ENCODE results near the gene FREM2. TPM values are rescaled to one million over a fixed set of nuclear protein-coding genes. Genes with fewer than 3 reads are reported as not detected.

FREM2 gene
- total RNA-seq, 1 experiment from 2014 or later, result 4.7 TPM

DNA sequence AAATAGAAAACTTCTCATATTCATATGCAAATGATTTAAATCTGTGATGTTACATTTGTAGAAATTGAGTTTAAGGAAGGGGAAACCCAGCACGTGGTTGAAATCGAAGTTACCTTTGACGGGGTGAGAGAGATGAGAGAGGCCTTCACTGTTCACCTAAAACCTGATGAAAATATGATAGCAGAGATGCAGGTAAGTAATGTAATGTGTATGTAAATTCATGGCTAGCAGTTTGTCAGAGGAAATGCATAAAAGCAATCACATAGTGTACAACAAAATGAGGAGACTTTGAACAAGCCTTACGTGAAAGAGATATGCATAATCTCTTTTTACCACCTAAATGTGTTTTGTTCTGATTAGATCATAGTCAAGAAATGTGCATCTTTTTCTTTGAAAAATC lies 169.2 kb downstream of the FREM2 start:
- no peak for DNase-seq
- Histone ChIP-seq H3K27me3 (no peaks in the 10 kb centered on the region), H3K9me3 (replicated peaks) (no peaks in the 10 kb centered on the region), H3K4me1 (no peaks in the 10 kb centered on the region), H3K27ac (no peak overlapping the region), H3K36me3 (no peaks in the 10 kb centered on the region), H3K4me3 (no peak overlapping the region)

DNA sequence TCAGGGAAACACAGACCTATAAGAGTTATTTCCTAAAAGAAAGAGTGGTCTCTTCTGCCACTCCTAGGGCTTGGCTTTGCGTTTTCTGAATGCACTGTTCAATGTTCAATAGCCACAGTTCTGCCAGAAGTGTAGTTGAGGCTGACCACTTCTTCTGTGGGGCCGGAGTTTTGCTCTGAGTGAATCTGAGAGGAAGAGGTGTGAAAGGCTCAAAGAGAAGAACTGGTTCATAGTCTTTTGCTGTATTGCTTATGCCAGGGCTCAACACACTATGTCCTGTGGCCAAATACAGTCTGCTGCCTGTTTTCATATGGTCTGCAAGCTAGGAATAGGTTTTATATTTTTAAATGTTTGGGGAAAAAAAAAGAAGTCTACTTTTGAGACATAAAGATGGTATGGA lies 175.6 kb downstream of the FREM2 start:
- Histone ChIP-seq H3K4me1 (no peaks in the 10 kb centered on the region), H3K4me3 (no peak overlapping the region), H3K36me3 (no peaks in the 10 kb centered on the region), H3K27me3 (no peaks in the 10 kb centered on the region), H3K9me3 (replicated peaks) (no peaks in the 10 kb centered on the region), H3K27ac (no peak overlapping the region)
- DNase-seq, result no peak

GRCh38 chr13:38863536-38863935 lies 176.7 kb downstream of the FREM2 start:
- no peak overlapping the region for H3K27ac ChIP-seq
- no peaks in the 10 kb centered on the region for H3K27me3 ChIP-seq
- H3K4me3 ChIP-seq, result no peak overlapping the region
- H3K9me3 ChIP-seq (replicated peaks), result no peaks in the 10 kb centered on the region
- no peaks in the 10 kb centered on the region for H3K36me3 ChIP-seq
- no peak for DNase-seq
- H3K4me1 ChIP-seq, result no peaks in the 10 kb centered on the region

DNA sequence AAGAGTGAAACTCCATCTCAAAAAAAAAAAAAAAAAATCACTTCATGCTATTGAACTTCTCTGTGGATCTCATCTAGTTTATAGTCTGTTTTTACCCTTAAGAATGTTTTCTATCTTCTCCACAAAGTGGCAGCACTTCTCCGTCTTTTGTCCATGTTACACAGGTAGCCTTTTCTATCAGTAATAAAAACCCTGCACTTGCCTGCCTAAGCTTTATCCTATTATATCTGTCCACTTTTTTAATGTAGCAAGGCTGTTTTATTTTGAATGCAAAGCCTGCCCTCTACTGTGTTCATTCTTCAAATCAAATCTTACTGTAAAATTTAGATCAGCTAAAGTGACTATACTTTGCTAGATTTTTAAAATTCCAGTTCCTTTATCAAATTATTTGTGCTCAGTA lies 179.8 kb downstream of the FREM2 start:
- DNase-seq, result peak in 1 of 2 experiments; percentile 6
- H3K4me3 ChIP-seq, result no peak overlapping the region
- no peaks in the 10 kb centered on the region for H3K36me3 ChIP-seq
- H3K27me3 ChIP-seq, result no peaks in the 10 kb centered on the region
- H3K27ac ChIP-seq, result no peak overlapping the region
- H3K4me1 ChIP-seq, result no peaks in the 10 kb centered on the region
- H3K9me3 ChIP-seq (replicated peaks), result no peaks in the 10 kb centered on the region

DNA sequence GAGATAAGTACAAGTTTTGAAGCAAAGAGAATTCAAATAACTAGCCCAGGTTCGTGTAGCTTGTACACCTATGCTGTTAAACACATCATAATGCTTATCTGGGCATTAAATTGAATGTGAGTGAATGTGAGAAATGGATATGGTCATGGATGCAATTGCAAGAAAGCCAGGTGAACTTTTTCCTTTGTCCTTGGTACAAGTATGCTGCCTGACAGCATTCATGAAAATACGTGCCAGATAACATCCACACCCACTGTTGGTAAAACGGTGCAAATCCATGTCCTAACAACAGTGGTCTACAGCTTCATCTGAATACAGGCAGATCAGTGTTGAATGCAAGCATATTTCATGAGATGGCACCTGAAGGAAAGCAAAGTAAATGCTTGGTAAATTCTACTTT lies 181.5 kb downstream of the FREM2 start:
- Histone ChIP-seq H3K4me3 (no peak overlapping the region), H3K27me3 (no peaks in the 10 kb centered on the region), H3K36me3 (no peaks in the 10 kb centered on the region), H3K4me1 (no peaks in the 10 kb centered on the region), H3K9me3 (replicated peaks) (no peaks in the 10 kb centered on the region), H3K27ac (no peak overlapping the region)
- no peak for DNase-seq

GRCh38 chr13:38868870-38869269 lies 182.0 kb downstream of the FREM2 start:
- no peak overlapping the region for H3K27ac ChIP-seq

GRCh38 chr13:38871275-38871674 lies 184.4 kb downstream of the FREM2 start:
- DNase-seq, result no peak
- Histone ChIP-seq H3K4me3 (no peak overlapping the region), H3K9me3 (replicated peaks) (no peaks in the 10 kb centered on the region), H3K4me1 (no peaks in the 10 kb centered on the region), H3K27ac (no peak overlapping the region), H3K36me3 (no peaks in the 10 kb centered on the region), H3K27me3 (no peaks in the 10 kb centered on the region)

More at GRCh38 chr13:38868870-38869269, 182.0 kb downstream of the FREM2 start:
- Histone ChIP-seq H3K36me3 (no peaks in the 10 kb centered on the region), H3K4me3 (no peak overlapping the region), H3K27me3 (no peaks in the 10 kb centered on the region), H3K4me1 (no peaks in the 10 kb centered on the region), H3K9me3 (replicated peaks) (no peaks in the 10 kb centered on the region)
- DNase-seq, result no peak

DNA sequence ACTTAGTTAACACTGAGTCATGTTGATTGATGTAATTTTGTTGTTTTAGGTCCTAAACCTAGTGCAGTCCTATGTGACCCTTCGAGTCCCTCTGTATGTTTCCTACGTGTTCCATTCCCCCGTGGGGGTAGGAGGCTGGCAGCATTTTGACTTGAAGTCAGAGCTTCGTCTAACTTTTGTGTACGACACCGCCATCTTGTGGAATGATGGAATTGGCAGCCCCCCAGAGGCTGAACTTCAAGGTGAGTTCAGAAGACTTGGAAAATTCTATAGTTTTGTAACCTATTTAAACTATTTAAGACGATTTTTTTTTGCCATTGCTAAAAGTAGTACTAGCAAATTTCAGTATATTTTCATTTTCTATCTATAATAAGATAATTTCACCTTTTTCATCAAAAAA lies 185.8 kb downstream of the FREM2 start:
- Histone ChIP-seq H3K27me3 (no peaks in the 10 kb centered on the region), H3K9me3 (replicated peaks) (no peaks in the 10 kb centered on the region), H3K4me3 (no peak overlapping the region), H3K4me1 (no peaks in the 10 kb centered on the region), H3K27ac (no peak overlapping the region), H3K36me3 (no peaks in the 10 kb centered on the region)
- peak; percentile 66 to 80 for DNase-seq

DNA sequence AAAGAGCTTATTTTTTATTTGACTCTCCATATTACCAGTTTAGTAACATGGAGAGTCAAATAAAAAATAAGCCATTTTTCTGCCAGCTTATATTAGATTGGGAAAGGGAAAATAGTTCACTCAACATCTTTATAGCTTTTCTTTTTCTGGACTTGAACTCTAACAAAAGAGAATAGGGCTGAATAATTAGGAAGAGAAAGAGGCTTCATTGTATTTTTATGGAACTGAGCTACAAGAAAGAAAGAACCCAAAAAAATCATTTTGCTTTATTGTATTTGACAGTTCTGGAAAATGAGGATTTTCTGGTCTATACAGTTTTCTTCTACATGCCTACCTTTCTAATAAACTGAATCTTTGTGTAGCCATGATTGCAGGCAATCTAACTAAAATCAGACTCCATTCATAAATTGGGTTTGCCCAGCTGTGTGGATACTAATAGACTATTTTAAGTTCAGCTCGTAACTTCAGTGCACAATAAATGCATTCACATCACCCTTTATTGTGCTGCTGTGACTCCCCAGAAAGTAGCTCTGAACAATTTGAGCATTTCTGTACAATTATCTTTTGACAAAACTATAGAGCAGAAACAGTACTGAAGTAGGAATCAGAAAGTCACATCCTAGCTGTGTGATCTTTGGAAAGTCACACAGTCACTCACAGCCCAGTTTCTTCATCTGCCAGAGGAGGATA lies 188.5 kb downstream of the FREM2 start:
- Histone ChIP-seq H3K27ac (no peak overlapping the region), H3K4me1 (peaks cover 5% of the 10 kb centered on the region), H3K9me3 (replicated peaks) (no peaks in the 10 kb centered on the region), H3K27me3 (no peaks in the 10 kb centered on the region), H3K36me3 (no peaks in the 10 kb centered on the region), H3K4me3 (no peak overlapping the region)
- no peak for DNase-seq

GRCh38 chr13:38879278-38879677 lies 192.4 kb downstream of the FREM2 start:
- no peaks in the 10 kb centered on the region for H3K27me3 ChIP-seq
- peaks cover 5% of the 10 kb centered on the region for H3K4me1 ChIP-seq
- peak; percentile 42 to 62 for DNase-seq
- no peaks in the 10 kb centered on the region for H3K9me3 ChIP-seq (replicated peaks)
- H3K27ac ChIP-seq, result no peak overlapping the region
- no peaks in the 10 kb centered on the region for H3K36me3 ChIP-seq
- no peak overlapping the region for H3K4me3 ChIP-seq

DNA sequence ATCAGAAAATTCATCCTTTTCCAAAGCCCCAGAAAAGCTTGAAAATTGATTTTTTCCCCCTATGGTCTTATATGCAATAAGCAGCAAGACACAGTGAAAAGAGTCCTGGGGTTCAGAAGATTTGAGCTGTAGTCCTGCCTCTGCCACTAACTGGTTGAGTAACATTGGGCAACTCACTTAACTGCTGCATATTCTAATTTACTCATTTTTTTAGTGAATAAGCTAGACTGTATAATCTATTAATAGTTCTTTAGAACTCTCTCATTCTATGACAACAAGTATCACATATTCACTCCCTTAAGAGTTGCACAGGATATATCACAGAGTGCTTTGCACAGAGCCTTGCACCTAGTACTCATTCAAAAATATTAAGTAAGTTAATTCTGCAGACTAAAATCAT lies 192.9 kb downstream of the FREM2 start:
- Histone ChIP-seq H3K9me3 (replicated peaks) (no peaks in the 10 kb centered on the region), H3K27ac (no peak overlapping the region), H3K36me3 (no peaks in the 10 kb centered on the region), H3K27me3 (no peaks in the 10 kb centered on the region), H3K4me1 (peaks cover 5% of the 10 kb centered on the region), H3K4me3 (no peak overlapping the region)
- DNase-seq, result no peak

- Histone ChIP-seq H3K36me3 (no peaks in the 10 kb centered on the region), H3K4me3 (no peak overlapping the region), H3K9me3 (replicated peaks) (no peaks in the 10 kb centered on the region), H3K4me1 (peaks cover 5% of the 10 kb centered on the region), H3K27ac (no peak overlapping the region), H3K27me3 (no peaks in the 10 kb centered on the region; the same call in 1 of the 2 replicates)
- DNase-seq, result no peak
Observed at GRCh38 chr13:38880397-38880796, 193.5 kb downstream of the FREM2 start.

DNA sequence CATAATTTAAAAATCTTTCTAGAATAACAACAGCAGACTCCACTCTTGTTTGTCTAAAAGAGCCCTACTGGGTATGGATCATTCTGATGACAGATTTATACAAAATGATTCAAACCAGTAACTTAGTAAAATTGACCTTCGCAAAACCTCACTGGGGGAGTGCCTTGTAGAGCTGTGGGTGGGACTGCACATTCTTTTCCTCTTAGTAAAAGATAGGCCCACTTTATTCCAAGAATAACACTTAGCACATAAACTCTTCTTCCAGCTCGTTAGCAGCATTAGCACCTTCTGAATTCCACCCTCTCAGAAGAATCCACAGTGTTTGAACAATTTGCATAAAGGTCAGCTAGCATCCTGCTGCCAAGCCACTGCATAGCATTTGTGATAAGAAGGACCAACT lies 196.9 kb downstream of the FREM2 start:
- DNase-seq, result no peak
- Histone ChIP-seq H3K27ac (no peak overlapping the region), H3K27me3 (no peaks in the 10 kb centered on the region; the same call in 1 of the 2 replicates)

DNA sequence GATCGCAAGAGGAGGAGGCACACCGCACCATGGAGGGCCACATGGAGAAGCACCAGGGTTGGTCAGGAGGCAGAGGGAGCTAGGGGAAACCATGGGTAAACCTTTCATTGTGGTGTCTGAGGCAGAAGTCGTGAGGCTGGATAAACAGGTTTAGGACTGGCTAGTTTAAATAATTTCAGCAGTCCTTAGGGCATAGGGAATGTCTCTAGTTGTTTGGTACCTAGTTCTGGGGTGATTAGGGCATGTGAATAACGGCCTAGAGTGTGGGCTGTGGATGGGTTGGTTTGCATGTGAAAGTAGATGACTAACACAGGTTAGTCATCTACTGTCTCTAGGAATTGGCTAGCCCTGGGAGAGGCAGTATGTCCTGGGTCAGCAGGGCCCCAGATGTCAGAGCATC lies 201.4 kb downstream of the FREM2 start:
- DNase-seq, result no peak
- Histone ChIP-seq H3K27me3 (no peaks in the 10 kb centered on the region; the same call in 1 of the 2 replicates), H3K9me3 (replicated peaks) (no peaks in the 10 kb centered on the region), H3K4me1 (no peaks in the 10 kb centered on the region; the same call in 1 of the 2 replicates), H3K36me3 (no peaks in the 10 kb centered on the region), H3K4me3 (no peak overlapping the region), H3K27ac (no peak overlapping the region)

More for the DNA sequence above, 196.9 kb downstream of the FREM2 start:
- H3K36me3 ChIP-seq, result no peaks in the 10 kb centered on the region
- H3K9me3 ChIP-seq (replicated peaks), result no peaks in the 10 kb centered on the region
- peaks cover 5% of the 10 kb centered on the region for H3K4me1 ChIP-seq
- H3K4me3 ChIP-seq, result no peak overlapping the region

GRCh38 chr13:38895075-38895474 lies 208.2 kb downstream of the FREM2 start:
- Histone ChIP-seq H3K4me3 (no peak overlapping the region), H3K9me3 (replicated peaks) (no peaks in the 10 kb centered on the region), H3K36me3 (no peaks in the 10 kb centered on the region), H3K27me3 (no peaks in the 10 kb centered on the region), H3K4me1 (no peaks in the 10 kb centered on the region; the same call in 1 of the 2 replicates), H3K27ac (no peak overlapping the region)
- DNase-seq, result no peak

DNA sequence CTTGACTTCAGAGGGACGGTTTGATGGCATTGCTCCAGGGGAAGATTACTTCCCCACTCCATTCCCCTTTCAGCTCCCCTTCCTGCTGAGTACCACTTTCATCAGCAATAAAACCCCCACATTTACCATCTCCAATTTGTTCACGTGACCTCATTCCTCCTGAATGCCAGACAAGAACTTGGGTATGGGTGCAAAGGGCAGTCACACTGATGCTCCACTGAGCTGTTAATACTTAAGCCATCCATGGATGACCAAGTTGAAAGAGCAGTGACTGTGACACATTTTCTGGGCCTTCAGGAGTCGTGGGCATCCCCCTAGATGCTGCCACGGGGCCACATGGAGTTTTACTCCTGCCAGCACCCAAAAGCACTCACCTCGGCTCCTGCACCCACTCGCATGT lies 210.6 kb downstream of the FREM2 start:
- no peaks in the 10 kb centered on the region for H3K9me3 ChIP-seq (replicated peaks)
- no peaks in the 10 kb centered on the region for H3K27me3 ChIP-seq
- H3K36me3 ChIP-seq, result no peaks in the 10 kb centered on the region
- DNase-seq, result no peak
- H3K4me1 ChIP-seq, result peaks cover 3% of the 10 kb centered on the region; the same call in 1 of the 2 replicates
- H3K27ac ChIP-seq, result no peak overlapping the region
- H3K4me3 ChIP-seq, result no peak overlapping the region
